PC-9 (cell line): ENCODE results near the gene SDK1. TPM values are rescaled to one million over a fixed set of nuclear protein-coding genes. Genes with fewer than 3 reads are reported as not detected.

Experiments
- BruUV-seq: library from RNA; stranded (reverse); fragments of 400-500 nt; replicated peaks from 2 replicates; lab custom pipeline; 2021; lab: Mats Ljungman, UMichigan
- CTCF ChIA-PET: fragments of 300-600 bp; sonication (Branson Sonifier 250); formaldehyde crosslinking; loops from one replicate; lab custom pipeline; 2022; ENCODE audit warnings: antibody characterized with exemption; lab: Charles Lee
- POLR2A ChIA-PET: fragments of 300-600 bp; sonication (Branson Sonifier 250); formaldehyde crosslinking; loops from one replicate; lab custom pipeline; 2022; ENCODE audit warnings: antibody characterized with exemption; ENCODE audit not compliant: unreplicated experiment; lab: Charles Lee
- DNase-seq, 2 experiments: peaks; one replicate each; pipeline versions ENCODE4 v3.0.0 to v3.0.0-alpha.2; 2015 to 2022; ENCODE audit warnings: mixed read lengths in 1 of 2
- H2AFZ ChIP-seq: fragments of 200-600 bp; sonication (generic); 2 replicates; pipeline ENCODE4 v1.8.1; 2017; ENCODE audit warnings: antibody characterized with exemption
- H3F3A ChIP-seq: fragments of 200-600 bp; sonication (generic); 2 replicates; pipeline ENCODE4 v1.8.1; 2017; ENCODE audit warnings: antibody characterized with exemption, mild to moderate bottlenecking, low read depth; ENCODE audit not compliant: insufficient read depth
- H3K27ac ChIP-seq: fragments of 200-600 bp; sonication (generic); 2 replicates; pipeline ENCODE4 v1.6.1; 2016; ENCODE audit warnings: mixed run types
- H3K27me3 ChIP-seq: fragments of 200-600 bp; sonication (generic); 2 replicates; pipeline ENCODE4 v1.6.1; 2016; ENCODE audit warnings: low read depth, mixed run types; ENCODE audit not compliant: insufficient read depth
- H3K36me3 ChIP-seq: fragments of 200-600 bp; sonication (generic); 2 replicates; pipeline ENCODE4 v1.6.1; 2016; ENCODE audit warnings: low read depth, mixed run types
- H3K4me1 ChIP-seq: fragments of 200-600 bp; sonication (generic); replicated peaks from 2 replicates; pipeline ENCODE4 v1.6.1; 2016; ENCODE audit warnings: mixed run types; ENCODE audit not compliant: insufficient read depth
- H3K4me2 ChIP-seq: fragments of 200-600 bp; sonication (generic); 2 replicates; pipeline ENCODE4 v1.6.1; 2017; ENCODE audit warnings: mixed run types
- H3K4me3 ChIP-seq: fragments of 200-600 bp; sonication (generic); 2 replicates; pipeline ENCODE4 v1.6.1; 2016; ENCODE audit warnings: mixed run types
- H3K79me2 ChIP-seq: fragments of 200-600 bp; sonication (generic); 2 replicates; pipeline ENCODE4 v1.6.1; 2017; ENCODE audit warnings: low read depth, mixed run types
- H3K9me2 ChIP-seq: fragments of 200-600 bp; sonication (generic); 2 replicates; pipeline ENCODE4 v1.8.1; 2017; ENCODE audit warnings: mild to moderate bottlenecking; ENCODE audit not compliant: insufficient read depth
- H3K9me3 ChIP-seq: fragments of 200-600 bp; sonication (generic); 2 replicates; pipeline ENCODE4 v1.8.1; 2016; ENCODE audit warnings: low read depth; ENCODE audit not compliant: insufficient read depth
- H4K20me1 ChIP-seq: fragments of 200-600 bp; sonication (generic); 2 replicates; pipeline ENCODE4 v1.8.1; 2017; ENCODE audit not compliant: insufficient read depth
- CTCF ChIP-seq: fragments of 200-600 bp; sonication (generic); conservative IDR thresholded peaks from 2 replicates; pipeline ENCODE4 v1.6.1; 2017; ENCODE audit warnings: mixed run types, antibody characterized with exemption, mild to moderate bottlenecking, moderate library complexity
- EZH2 ChIP-seq: fragments of 200-600 bp; sonication (generic); IDR thresholded peaks from 2 replicates; pipeline ENCODE4 v1.8.0; 2017; ENCODE audit warnings: antibody characterized with exemption, low read depth
- intact Hi-C: fragments of 100-400 bp; cut with micrococcal nuclease; formaldehyde crosslinking; loops from one replicate; pipeline ENCODE4 v1.10.0; 2022; ENCODE audit not compliant: unreplicated experiment
- total RNA-seq: library from RNA; stranded (reverse); gene quantifications from 2 replicates; pipeline ENCODE4 v1.2.3, GENCODE V29; 2021

SDK1 gene
- total RNA-seq, 1 experiment from 2014 or later, result not detected

GRCh38 chr7:4025210-4025609 lies 724.2 kb downstream of the SDK1 start:
- no peak overlapping the region for H3K27ac ChIP-seq
- no peaks in the 10 kb centered on the region for H3K36me3 ChIP-seq
- H3F3A ChIP-seq, result no peaks in the 10 kb centered on the region
- POLR2A ChIA-PET, result no interaction called here
- no peaks in the 10 kb centered on the region for H4K20me1 ChIP-seq
- H3K4me3 ChIP-seq, result no peak overlapping the region
- no peaks in the 10 kb centered on the region for H3K79me2 ChIP-seq
- H3K27me3 ChIP-seq, result peaks cover 95% of the 10 kb centered on the region
- TF ChIP-seq CTCF (no peak), EZH2 (no peak)
- DNase-seq, result no peak
- no peak overlapping the region for H3K4me2 ChIP-seq
- H3K4me1 ChIP-seq, result no peaks in the 10 kb centered on the region
- H3K9me2 ChIP-seq, result no peaks in the 10 kb centered on the region; the same call in 1 of the 2 replicates
- intact Hi-C loops, result no loop called here
- CTCF ChIA-PET, result no interaction called here
- H2AFZ ChIP-seq, result no peak overlapping the region
- H3K9me3 ChIP-seq, result no peaks in the 10 kb centered on the region
- no TSS peak for BruUV-seq

GRCh38 chr7:4025694-4026615 lies 724.9 kb downstream of the SDK1 start:
- Histone ChIP-seq H3K27me3 (peaks cover 95% of the 10 kb centered on the region), H4K20me1 (no peaks in the 10 kb centered on the region), H2AFZ (no peak overlapping the region), H3K4me3 (no peak overlapping the region), H3K79me2 (no peaks in the 10 kb centered on the region), H3K4me2 (no peak overlapping the region), H3K4me1 (no peaks in the 10 kb centered on the region), H3K9me3 (no peaks in the 10 kb centered on the region), H3K9me2 (no peaks in the 10 kb centered on the region; the same call in 1 of the 2 replicates), H3F3A (no peaks in the 10 kb centered on the region), H3K36me3 (no peaks in the 10 kb centered on the region), H3K27ac (no peak overlapping the region)
- intact Hi-C loops, result no loop called here
- TF ChIP-seq EZH2, result peak; percentile 77; the same call in 1 of the 2 replicates
- no peak for TF ChIP-seq CTCF
- ChIA-PET POLR2A (no interaction called here), CTCF (no interaction called here)
- no peak for DNase-seq
- no TSS peak for BruUV-seq

GRCh38 chr7:4026941-4027486 lies 726.0 kb downstream of the SDK1 start:
- no peak for DNase-seq
- Histone ChIP-seq H3K27me3 (peaks cover 94% of the 10 kb centered on the region), H3F3A (no peaks in the 10 kb centered on the region), H3K4me2 (no peak overlapping the region), H3K27ac (no peak overlapping the region), H3K79me2 (no peaks in the 10 kb centered on the region), H2AFZ (no peak overlapping the region), H4K20me1 (no peaks in the 10 kb centered on the region), H3K4me1 (no peaks in the 10 kb centered on the region), H3K9me3 (no peaks in the 10 kb centered on the region), H3K9me2 (no peaks in the 10 kb centered on the region; the same call in 1 of the 2 replicates), H3K36me3 (no peaks in the 10 kb centered on the region), H3K4me3 (no peak overlapping the region)
- ChIA-PET POLR2A (no interaction called here), CTCF (no interaction called here)
- BruUV-seq, result no TSS peak
- TF ChIP-seq EZH2, result no peak
- no peak for TF ChIP-seq CTCF
- intact Hi-C loops, result no loop called here
